ENCODE measurements around the gene KCNN1.

Gene KCNN1

DNA sequence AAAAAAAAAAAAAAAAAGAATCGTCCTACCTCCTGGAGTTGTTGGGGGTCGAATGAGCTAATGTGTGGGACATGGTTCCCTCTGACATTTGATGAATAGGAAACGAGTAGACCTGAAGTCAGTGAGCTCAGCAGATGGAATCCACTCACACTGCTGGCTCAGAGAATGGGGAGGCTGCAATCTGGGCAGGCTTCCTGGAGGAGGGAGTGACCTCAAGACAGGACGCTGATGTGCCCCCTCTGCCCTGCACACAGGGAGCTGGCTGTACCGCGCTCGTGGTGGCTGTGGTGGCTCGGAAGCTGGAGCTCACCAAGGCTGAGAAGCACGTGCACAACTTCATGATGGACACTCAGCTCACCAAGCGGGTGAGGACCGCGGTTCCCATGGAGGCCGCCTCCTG, 21.3 kb downstream of the KCNN1 start:
- H3K27ac ChIP-seq = no peak overlapping the region
- CTCF ChIA-PET = interaction anchor here (0.6 kb wide), 1 partner anchor 37 kb away, joined by 3 read pairs; no protein-coding TSS in a partner anchor
- DNase-seq (ENCODE audit: low spot score) = no peak
- TF ChIP-seq CTCF (conservative IDR thresholded peaks at IDR 0.05; ENCODE audit: low read depth) = no peak
- POLR2A ChIA-PET (ENCODE audit: low non-redundant PET) = interaction anchor here (0.6 kb wide), 1 partner anchor 37 kb away, joined by 5 read pairs; no protein-coding TSS in a partner anchor

DNA sequence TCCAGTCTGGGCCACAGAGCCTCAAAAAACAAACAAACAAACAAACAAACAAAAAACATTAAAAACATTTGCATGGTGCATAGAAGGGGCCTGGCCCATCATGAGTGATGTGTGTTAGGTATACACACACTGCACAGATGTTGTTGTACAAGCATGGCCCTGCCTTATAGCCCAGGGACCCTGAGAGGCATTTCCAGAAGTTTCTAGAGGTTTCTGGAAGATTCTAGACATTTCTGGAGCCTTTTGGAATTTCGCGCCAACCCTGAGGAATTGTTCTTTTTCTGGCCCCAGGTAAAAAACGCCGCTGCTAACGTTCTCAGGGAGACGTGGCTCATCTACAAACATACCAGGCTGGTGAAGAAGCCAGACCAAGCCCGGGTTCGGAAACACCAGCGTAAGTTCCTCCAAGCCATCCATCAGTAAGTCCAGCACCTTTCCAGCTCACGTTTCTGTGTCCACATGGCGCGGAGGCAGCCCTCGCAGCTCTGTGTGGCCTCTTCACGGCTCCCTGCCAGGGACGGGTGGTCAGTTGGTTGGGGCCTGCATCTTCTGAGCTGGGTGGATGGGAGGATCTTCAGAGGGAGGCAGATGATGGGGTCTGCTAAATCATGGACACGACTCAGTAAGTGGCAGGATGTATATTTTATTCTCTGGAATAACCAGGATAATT, 22.7 kb downstream of the KCNN1 start:
- TF ChIP-seq CTCF (conservative IDR thresholded peaks at IDR 0.05; ENCODE audit: low read depth) = no peak
- CTCF ChIA-PET = interaction anchor here (0.6 kb wide), 1 partner anchor 1421 kb away, joined by 3 read pairs; no protein-coding TSS in a partner anchor
- DNase-seq (ENCODE audit: low spot score) = no peak
- H3K27ac ChIP-seq = no peak overlapping the region
- POLR2A ChIA-PET (ENCODE audit: low non-redundant PET) = no interaction called here

DNA sequence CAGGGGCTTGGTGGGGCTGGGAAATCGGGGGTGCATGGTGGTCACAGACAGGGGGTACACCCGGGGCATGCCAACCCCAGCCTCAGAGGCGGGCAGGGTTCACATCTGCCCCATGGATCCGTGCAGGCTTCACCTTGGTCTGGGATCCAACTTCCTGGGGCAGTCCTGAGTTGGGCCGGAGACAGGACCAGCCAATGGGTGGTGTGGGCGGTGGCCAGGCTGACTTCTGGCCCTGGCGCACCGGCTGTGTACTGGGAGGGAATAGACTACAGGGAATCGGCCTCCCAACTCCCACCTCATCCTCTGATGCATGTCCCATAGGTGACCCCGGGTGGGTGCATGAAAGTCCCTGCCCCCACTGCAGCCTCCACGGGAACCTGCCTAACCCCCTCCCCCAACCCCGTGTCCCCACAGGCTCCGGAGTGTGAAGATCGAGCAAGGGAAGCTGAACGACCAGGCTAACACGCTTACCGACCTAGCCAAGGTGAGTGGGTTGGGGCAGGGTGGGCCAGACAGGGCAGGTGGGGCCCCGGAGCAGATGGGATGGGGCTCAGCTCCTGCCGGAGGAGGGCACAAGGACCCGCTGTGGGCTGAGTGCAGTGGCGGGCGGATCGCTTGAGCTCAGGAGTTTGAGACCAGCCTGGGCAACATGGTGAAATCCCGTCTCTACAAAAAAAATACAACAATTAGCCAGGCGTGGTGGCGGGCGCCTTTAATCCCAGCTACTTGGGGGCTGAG, 26.3 kb downstream of the KCNN1 start:
- TF ChIP-seq CTCF (conservative IDR thresholded peaks at IDR 0.05; ENCODE audit: low read depth) = no peak
- ChIA-PET CTCF (interaction anchor here (6.1 kb wide), 1 partner anchor 54 kb away, joined by 71 read pairs; no protein-coding TSS in a partner anchor), POLR2A (ENCODE audit: low non-redundant PET) (no interaction called here)
- no peak overlapping the region for H3K27ac ChIP-seq
- DNase-seq (ENCODE audit: low spot score) = no peak

DNA sequence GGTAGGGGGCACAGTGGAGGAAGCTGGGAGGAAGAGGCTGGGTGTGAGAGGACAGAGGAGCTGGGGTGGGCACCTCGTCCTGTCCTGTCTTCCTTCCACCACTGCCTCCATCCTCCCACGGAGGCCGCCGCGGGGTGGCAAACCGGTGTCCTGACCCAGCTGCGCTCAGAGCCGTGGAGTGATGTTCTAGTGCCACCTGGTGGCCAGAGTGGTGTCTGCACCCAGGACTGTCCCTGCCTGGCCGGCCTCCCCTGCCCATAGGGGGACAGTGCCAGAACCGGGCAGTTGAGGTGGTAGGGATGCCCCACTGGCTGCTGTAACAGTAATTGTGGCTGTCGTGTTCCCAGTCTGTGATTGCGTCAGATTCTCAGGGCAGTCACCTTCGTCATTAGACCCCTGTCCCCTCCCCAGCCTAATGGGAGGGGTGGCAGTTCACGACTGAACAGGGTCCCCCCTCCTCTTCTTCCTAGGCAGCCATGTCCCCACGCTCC, 30.0 kb downstream of the KCNN1 start:
- ChIA-PET CTCF (interaction anchor here (0.5 to 6.1 kb wide), 11 partner anchors 16 to 137 kb away, joined by 3 to 71 read pairs (median 6); partner anchors contain the start of gene RPL18A), POLR2A (ENCODE audit: low non-redundant PET) (no interaction called here)
- peak; percentile 82 for DNase-seq (ENCODE audit: low spot score)
- H3K27ac ChIP-seq = peak overlapping the region; percentile 9; the same call in 1 of the 2 replicates
- TF ChIP-seq CTCF (conservative IDR thresholded peaks at IDR 0.05; ENCODE audit: low read depth) = peak; percentile 98

DNA sequence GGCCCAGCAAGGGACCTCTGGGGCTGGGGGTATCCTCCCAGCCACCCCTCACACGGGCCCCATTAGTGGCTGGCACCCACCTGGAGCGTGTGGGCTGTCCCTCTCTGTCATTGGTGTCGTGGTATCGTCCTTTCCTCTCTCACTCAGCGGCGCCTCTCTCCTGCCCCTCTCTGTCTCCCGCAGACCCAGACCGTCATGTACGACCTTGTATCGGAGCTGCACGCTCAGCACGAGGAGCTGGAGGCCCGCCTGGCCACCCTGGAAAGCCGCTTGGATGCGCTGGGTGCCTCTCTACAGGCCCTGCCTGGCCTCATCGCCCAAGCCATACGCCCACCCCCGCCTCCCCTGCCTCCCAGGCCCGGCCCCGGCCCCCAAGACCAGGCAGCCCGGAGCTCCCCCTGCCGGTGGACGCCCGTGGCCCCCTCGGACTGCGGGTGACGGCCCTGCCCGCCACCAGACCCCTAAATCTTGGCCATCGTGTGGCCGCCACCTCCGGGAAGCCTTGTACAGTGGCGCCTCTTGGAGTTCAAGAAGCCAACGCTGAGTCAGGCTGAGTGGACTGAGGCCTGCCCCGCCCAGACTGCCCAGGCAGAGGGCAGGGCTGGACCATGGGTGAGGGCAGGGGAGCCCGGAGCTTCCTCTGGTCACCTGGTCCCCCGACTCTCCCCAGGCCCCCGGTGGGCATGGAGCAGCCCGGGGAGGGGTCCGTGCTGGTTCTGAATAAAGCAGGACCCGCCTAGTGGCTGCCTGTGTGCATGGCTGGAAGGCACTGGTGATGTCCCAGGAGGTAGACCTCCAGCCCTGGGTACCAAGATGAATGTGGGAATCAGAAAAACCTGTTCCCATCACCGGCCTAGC, 31.3 kb downstream of the KCNN1 start:
- peak overlapping the region; percentile 42 for H3K27ac ChIP-seq
- no peak for DNase-seq (ENCODE audit: low spot score)
- ChIA-PET POLR2A (ENCODE audit: low non-redundant PET) (no interaction called here), CTCF (interaction anchor here (0.6 to 6.1 kb wide), 8 partner anchors 29 to 147 kb away, joined by 3 to 71 read pairs (median 5); partner anchors contain the start of genes CCDC124 and RPL18A)
- TF ChIP-seq CTCF (conservative IDR thresholded peaks at IDR 0.05; ENCODE audit: low read depth) = peak; percentile 49

- TF ChIP-seq CTCF (conservative IDR thresholded peaks at IDR 0.05; ENCODE audit: low read depth) = no peak
- H3K27ac ChIP-seq = peak overlapping the region; percentile 42
- no peak for DNase-seq (ENCODE audit: low spot score)
- ChIA-PET POLR2A (ENCODE audit: low non-redundant PET) (no interaction called here), CTCF (interaction anchor here (0.6 to 6.1 kb wide), 4 partner anchors 60 to 139 kb away, joined by 3 to 71 read pairs (median 10); partner anchors contain the start of genes CCDC124 and RPL18A)
Measured at GRCh38 chr19:17998827-17999150, 31.9 kb downstream of the KCNN1 start.
